Erythroblast (primary cell): ENCODE results near the gene SFN.

ENCODE experiments used
- GATA1 ChIP-seq: IDR thresholded peaks from 2 replicates; pipeline ENCODE4 v1.6.1; 2011; ENCODE audit warnings: low read depth, mild to moderate bottlenecking, control low read depth, low read length, moderate library complexity
- POLR2A ChIP-seq: IDR thresholded peaks from 2 replicates; pipeline ENCODE4 v1.6.1; 2011; ENCODE audit warnings: mild to moderate bottlenecking, low read length

DNA sequence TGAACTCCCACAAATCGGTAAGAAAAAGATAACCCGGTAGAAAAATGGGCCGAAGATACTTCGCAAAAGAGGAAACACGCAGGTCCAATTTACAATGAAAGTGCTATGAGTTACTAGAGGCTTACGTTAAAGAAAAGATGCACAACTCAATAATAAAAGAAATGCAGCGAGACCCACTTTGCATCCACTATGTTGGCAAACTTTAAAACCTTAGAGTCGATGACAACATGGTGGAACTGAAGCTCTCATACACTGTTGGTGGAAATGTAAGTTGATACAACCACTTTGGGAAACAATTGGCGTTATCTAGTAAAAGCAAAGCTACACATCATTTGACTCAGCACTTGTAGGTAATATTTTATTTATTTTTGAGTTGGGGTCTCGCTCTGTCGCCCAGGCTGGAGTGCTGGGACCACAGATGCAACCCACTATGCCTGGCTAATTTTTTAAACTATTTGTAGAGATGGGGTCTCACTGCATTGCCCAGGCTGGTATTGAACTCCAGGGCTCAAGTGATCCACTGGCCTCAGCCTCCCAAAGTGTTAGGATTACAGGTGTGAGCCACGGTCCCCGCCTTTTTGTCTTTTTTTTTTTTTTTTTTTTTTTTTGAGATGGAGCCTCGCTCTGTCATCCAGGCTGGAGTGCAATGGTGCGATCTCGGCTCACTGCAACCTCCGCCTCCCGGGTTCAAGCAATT lies 38.0 kb downstream of the SFN start:
- TF ChIP-seq POLR2A (no peak), GATA1 (no peak)
